SU-DHL-6 (cell line): Measurements from ENCODE around the gene HSF5.

Experiments used
- EZH2phosphoT487 ChIP-seq: fragments of 200-600 bp; sonication (generic), shearing (Covaris generic); conservative IDR thresholded peaks from 2 replicates; pipeline ENCODE4 v1.6.1; 2018; ENCODE audit warnings: mild to moderate bottlenecking, antibody characterized with exemption, low read length, moderate library complexity, mixed read lengths
- TF ChIP-seq, protein P1 (sequence below): fragments of 200-600 bp; sonication (generic); IDR thresholded peaks from one replicate; pipeline ENCODE4 v1.5.1; 2017; ENCODE audit warnings: antibody characterized with exemption, mild to moderate bottlenecking, low read length, moderate library complexity; ENCODE audit not compliant: insufficient read depth, poor library complexity, severe bottlenecking

DNA sequence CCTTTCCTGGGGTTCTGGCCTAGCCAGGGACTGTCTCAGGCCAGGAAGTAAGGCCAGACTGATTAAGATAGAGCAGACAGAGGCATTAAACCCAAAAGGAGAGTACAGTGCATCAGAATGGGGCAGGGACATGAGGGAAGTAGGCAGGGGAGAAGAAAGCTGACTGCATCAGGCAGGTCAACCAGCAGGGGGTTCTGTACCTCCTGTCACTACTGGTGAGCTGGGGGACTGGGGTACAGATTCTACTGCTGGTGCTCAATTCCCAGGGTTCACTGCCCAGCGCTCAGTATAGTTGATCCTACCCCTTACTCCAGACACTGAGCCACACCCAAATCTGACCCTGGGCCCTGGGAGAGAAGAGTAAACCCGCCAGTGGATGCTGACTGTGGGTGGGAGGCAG is 39.1 kb upstream of the HSF5 start:
- no peak for TF ChIP-seq EZH2phosphoT487
- TF ChIP-seq, protein P1, sequence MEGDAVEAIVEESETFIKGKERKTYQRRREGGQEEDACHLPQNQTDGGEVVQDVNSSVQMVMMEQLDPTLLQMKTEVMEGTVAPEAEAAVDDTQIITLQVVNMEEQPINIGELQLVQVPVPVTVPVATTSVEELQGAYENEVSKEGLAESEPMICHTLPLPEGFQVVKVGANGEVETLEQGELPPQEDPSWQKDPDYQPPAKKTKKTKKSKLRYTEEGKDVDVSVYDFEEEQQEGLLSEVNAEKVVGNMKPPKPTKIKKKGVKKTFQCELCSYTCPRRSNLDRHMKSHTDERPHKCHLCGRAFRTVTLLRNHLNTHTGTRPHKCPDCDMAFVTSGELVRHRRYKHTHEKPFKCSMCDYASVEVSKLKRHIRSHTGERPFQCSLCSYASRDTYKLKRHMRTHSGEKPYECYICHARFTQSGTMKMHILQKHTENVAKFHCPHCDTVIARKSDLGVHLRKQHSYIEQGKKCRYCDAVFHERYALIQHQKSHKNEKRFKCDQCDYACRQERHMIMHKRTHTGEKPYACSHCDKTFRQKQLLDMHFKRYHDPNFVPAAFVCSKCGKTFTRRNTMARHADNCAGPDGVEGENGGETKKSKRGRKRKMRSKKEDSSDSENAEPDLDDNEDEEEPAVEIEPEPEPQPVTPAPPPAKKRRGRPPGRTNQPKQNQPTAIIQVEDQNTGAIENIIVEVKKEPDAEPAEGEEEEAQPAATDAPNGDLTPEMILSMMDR: no peak
